Measurements from ENCODE around the gene ABCB8. TPM values are rescaled to one million over a fixed set of nuclear protein-coding genes. Genes with fewer than 3 reads are reported as not detected.
A peak's percentile ranks its signal among the peaks of the same experiment; 100 is the strongest.

The ABCB8 gene
- total and polyA plus RNA-seq, 9 of the 15 experiments (the other 6 are each of a cell fraction or from before 2014, with no cell fraction given), result 7.6 to 106 (median 36.3) TPM

- 0 out of 4 replicates have a peak, but pooled peaks of 1 of the 2 experiments have one; percentile 32 for TF ChIP-seq UBTF (IDR thresholded peaks at IDR 0.05; ENCODE audit: borderline replicate concordance in 1 of 2, low read depth in 2 of 2, low read length in 2 of 2)
- no peak for TF ChIP-seq ZNF3 (CRISPR knock-in tag; IDR thresholded peaks at IDR 0.05)
- TF ChIP-seq GTF3C2 (IDR thresholded peaks at IDR 0.05; ENCODE audit: borderline replicate concordance, extremely low read depth, insufficient read length), result no peak
- TF ChIP-seq IRF1 (CRISPR knock-in tag; IDR thresholded peaks at IDR 0.05; ENCODE audit: borderline replicate concordance), result no peak
- no peak for TF ChIP-seq TBP (optimal IDR thresholded peaks at IDR 0.05; ENCODE audit: low read depth, low read length)
- no peak for TF ChIP-seq FOS (IDR thresholded peaks at IDR 0.05; ENCODE audit: extremely low read depth, insufficient read length)
- TF ChIP-seq RREB1 (CRISPR knock-in tag; IDR thresholded peaks at IDR 0.05), result 0 out of 2 replicates have a peak, but pooled peaks have one; percentile 9
- no peak for TF ChIP-seq ZNF134 (CRISPR knock-in tag; conservative IDR thresholded peaks at IDR 0.05)
- peak in 1 of 2 experiments; percentile 52; a peak in 3 of 4 replicates for TF ChIP-seq RCOR1 (IDR thresholded peaks at IDR 0.05; ENCODE audit: borderline replicate concordance in 1 of 2, low read depth in 2 of 2, low read length in 2 of 2)
- peak; percentile 50; the same call in 1 of the 2 replicates for TF ChIP-seq LCOR (CRISPR knock-in tag; IDR thresholded peaks at IDR 0.05)
- no peak for TF ChIP-seq HIVEP1 (CRISPR knock-in tag; IDR thresholded peaks at IDR 0.05)
- TF ChIP-seq TAF15 (IDR thresholded peaks at IDR 0.05; ENCODE audit: low read depth, low read length), result no peak
- no peak for TF ChIP-seq ZNF696 (CRISPR knock-in tag; conservative IDR thresholded peaks at IDR 0.05)
- no peak for TF ChIP-seq ZNF316 (IDR thresholded peaks at IDR 0.05)
Measured at GRCh38 chr7:150988230-150989226, 39.7 kb upstream of the ABCB8 start (continued).

Measured in K562 (cell line).